Colon (tissue), 2 donors: ENCODE results near the gene GIMAP5.
"Not testable (repeated sequence)": the region's sequence is repeated elsewhere in the genome, so short reads cannot be mapped to it uniquely, and the experiment has no call there.

Experiments
- FAIRE-seq: peaks from 2 replicates; lab custom pipeline; 2012; peaks lifted over from hg19 to GRCh38; lab: Jason Lieb, UNC
- donor health status: control.
- donor health status: control.

Gene GIMAP5

DNA sequence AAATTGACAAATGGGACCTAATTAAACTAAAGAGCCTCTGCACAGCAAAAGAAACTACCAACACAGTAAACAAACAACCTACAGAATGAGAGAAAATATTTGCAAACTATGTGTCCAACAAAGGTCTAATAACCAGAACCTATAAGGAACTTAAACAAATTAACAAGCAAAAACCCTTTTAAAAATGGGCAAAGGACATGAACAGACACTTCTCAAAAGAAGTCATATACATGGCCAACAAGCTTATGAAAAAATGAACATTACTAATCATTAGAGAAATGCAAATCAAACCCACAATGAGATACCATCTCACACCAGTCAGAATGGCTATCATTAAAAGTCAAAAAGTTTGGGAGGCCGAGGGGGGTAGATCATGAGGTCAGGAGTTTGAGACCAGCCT is 36.9 kb downstream of the GIMAP5 start:
- not testable (repeated sequence) for FAIRE-seq

DNA sequence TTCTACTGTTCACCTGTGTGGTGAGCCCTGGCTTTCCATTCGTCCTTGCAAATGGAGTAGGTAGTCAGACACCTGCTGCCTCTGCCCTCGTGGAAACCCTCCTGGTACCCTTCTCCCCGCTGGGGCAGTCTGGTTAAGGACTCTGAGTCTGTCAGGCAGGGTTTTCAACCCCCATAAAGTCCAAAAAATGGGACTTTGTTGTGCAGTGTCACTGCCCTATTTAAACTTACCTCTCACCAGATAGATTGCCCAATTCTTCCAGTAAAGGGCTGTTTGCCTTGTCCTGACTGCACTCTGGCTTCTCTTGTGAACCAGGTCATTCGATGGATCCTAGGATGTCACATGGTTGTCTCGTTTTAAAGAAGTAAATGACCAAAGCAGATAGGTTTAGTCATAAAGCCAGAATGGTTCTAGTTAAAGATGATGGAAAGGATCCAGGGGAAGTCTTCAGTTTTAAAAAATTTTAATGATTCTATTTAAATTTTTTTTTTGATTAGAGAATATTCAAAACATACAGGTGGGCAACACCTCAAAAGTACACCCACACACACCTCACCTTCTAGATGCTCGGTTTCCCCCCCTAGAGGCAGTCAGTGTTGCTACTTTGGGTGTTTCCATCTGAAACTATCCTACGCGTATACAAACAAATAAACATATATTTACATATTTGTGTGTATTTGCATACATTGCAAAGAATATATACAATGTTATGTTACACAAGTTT is 41.0 kb downstream of the GIMAP5 start:
- no peak for FAIRE-seq

DNA sequence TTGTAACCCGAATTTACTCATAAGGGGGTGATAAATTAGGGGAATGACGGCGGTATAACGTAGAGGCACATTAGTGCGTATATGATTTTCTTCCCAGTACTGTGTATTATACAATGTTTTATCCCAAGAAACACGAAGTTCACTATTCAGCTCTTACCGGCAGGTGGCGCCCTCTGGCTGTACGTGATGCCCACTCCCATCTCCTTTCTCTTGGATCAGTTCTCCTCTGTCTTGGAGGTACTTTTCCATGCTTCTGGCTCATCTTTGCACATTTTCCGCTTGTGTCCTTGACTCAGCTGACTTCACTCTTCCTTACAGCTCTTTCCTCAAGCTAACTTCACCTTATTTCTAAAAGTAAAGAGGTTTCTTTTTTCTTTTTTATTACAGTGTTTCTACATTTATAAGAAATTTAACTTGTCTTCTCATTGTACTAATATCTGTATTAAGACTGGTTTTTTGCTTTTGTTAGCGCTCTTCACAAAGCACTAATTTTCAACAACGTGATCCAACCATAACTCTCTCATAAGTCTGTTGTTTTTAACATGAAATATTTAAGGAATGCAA is 41.6 kb downstream of the GIMAP5 start:
- no peak for FAIRE-seq

DNA sequence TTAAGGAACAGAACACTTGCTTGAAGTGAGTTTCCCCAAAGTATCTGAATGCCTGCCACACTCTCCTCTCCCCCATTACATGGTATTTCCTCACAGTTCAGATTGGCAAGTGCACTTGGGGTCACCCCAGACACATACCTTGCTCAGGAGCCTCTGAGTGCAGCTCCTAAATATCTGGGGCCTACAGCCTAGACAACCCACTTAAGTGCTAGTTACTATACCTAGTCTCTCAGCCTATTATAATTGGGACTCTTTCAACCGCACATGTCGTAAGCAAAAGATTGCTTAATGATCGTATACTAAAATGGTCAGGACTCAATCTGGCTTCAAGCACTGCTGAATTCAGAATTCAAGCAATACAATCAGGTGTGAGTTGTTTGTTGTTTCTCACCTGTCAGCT is 43.1 kb downstream of the GIMAP5 start:
- no peak for FAIRE-seq

GRCh38 chr7:150781103-150781502 is 43.9 kb downstream of the GIMAP5 start:
- no peak for FAIRE-seq

- no peak for FAIRE-seq
These were observed 44.7 kb downstream of the GIMAP5 start for GRCh38 chr7:150781961-150782360.

- FAIRE-seq: no peak
These were observed 47.0 kb downstream of the GIMAP5 start for GRCh38 chr7:150784120-150784736.

DNA sequence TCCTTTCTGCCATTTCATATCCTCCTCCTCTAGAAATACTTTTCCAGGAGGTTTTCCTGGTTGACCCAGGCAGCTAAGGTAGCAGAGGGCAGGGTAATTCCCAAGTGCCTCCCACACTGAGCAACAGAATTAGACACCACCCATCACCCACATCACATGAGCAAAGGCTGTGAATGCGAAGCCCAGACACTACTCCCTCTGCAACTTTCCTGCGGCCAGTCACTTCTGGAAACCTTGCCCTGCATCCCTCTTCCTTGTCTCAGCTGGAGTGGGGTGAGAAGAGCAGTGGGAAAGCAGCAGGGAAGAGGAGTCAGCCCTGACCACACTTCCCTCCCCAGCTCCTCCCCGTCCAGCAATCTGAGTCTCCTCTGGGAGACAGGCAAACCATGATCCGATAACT is 47.7 kb downstream of the GIMAP5 start:
- FAIRE-seq: no peak

GRCh38 chr7:150787321-150788281 is 50.4 kb downstream of the GIMAP5 start:
- no peak for FAIRE-seq

GRCh38 chr7:150788474-150789269 is 51.5 kb downstream of the GIMAP5 start:
- FAIRE-seq: no peak

DNA sequence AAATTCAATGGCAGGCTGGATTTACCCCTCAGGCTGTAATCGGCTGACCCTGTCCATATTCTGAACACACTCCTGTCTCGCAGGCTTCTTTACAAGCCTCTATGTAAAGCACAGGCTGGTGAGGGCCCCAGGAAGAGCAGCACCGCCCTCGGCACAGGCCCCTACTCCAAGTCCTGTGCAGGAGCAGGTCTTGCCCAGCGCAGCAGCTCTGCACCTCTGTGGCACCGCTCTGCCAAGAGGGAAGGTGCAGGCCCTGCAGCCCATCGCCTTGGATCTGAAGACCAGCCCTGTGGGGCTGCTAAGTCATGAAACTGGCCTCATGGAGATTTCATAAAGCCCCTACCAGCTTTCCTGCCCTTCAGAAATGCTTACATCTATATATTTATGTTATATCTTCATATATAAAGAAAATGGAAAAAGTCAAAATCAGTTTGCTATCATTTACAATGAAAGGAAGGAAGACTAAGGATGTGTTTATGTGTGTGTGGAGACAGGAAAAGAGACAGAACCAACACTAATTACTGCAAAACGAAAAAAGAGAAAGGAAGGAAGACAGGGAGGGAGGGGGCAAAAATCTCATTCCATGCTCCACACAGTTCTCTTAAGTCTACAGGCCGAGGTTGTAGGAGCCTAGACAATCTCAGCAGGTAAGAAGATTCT is 53.3 kb downstream of the GIMAP5 start:
- no peak for FAIRE-seq

DNA sequence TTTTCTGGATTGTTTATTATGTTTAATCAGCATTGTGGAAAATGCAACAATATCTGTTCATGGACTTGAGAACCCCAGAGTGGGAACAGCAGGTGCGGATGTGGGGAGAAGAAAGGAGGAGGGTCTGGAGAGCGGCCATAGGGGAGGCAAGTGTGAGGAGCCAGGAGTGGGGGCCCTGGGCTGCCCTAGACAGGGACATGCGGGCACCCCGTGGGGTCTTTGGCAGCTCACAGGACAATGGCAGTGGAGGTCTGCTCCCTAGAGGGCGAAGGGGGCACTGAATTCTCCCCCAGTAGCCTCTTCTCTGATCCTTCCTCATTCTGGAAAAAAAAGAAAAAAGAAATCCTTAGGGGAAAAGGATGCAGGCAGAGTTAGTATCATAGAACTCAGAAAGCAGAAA is 54.1 kb downstream of the GIMAP5 start:
- no peak for FAIRE-seq

DNA sequence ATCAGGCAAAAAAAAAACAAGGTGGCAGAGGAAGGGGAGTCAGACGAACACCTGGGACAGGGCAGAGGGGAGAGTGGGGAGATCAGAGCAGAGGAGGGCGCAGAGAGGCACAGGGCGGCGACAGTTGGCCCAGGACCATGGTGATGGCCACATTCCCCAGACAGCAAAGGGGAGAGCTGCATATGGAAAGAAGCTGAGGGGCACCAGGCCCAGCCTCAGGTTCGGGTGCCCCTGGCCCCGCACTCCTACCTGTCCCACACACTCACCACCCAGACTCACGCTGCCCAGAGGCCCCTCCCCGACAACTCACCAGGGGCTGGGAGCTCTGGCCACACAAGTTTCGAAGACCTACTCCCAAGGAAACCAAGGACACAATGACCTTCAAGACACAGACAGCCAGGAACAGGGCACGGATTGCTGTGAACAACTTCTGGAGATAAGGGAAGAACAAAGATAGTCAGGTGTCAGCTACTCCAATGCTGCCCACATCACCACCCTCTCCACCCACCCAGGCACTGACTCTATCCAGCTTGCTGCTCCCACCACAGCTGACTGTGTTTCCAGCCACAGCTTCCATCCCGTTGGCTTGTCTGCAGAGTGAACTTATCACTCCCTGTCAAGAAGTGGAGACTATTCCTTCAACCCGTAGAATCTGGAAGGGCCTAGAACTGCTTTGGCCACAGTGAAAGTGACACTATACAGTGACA is 54.7 kb downstream of the GIMAP5 start:
- no peak for FAIRE-seq
